ENCODE results near the gene EMC8. TPM values are rescaled to one million over a fixed set of nuclear protein-coding genes. Genes with fewer than 3 reads are reported as not detected.

The EMC8 gene
- total RNA-seq, 1 donor from 2014 or later: 21.8 TPM

- no peak for ATAC-seq (ENCODE audit: poor library complexity)
- no peak for DNase-seq
- intact Hi-C loops (cut with DNase I): no loop called here
Observed at GRCh38 chr16:85773044-85773443, 26.3 kb downstream of the EMC8 start.

GRCh38 chr16:85770741-85771140, 28.6 kb downstream of the EMC8 start:
- no peak for ATAC-seq (ENCODE audit: poor library complexity)
- intact Hi-C loops (cut with DNase I): no loop called here

DNA sequence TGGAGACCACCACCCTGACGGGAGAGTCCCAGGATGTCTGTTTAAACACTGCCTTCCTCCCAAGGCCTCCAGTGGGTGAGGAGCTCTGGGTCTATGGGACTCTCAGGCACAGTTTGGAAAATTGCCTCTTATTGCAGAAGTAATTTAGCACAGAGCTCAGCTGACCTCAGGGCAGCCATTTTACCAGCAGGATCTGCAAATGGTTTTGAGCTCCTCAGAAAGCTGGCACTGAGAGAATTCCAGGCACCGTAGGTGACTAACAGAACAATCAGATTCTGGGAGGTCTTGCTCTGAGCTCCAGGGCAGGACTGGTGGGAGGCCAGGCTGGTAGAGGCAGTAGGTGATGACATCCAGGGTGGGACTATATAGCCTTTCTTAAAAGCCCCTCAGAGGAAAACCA, 31.1 kb downstream of the EMC8 start:
- intact Hi-C loops (cut with DNase I): no loop called here
- ATAC-seq (ENCODE audit: poor library complexity): no peak

More at GRCh38 chr16:85770741-85771140, 28.6 kb downstream of the EMC8 start:
- no peak for DNase-seq

DNA sequence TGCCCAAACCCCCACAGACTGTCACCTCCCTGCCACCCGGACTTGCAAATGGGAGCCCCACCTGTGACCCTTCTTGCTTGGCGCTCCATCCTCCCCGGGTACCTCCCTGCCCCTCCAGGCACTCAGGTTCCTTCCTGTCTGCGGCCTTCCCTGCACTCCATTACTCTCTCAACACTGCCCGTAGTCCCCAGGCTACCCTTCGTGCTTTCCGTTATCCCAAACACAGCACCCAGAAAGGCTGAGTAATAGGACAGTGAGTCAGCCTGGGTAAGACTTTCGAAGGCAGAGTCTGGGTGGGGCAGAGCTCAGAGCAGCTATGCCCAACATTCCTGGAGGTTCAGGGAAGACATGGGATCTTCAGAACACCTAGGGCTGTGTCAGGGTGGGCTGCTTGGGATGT, 31.8 kb downstream of the EMC8 start:
- ATAC-seq (ENCODE audit: poor library complexity) (no peak), DNase-seq (no peak)
- intact Hi-C loops (cut with DNase I): no loop called here

More for the DNA sequence above, 31.1 kb downstream of the EMC8 start:
- DNase-seq: no peak

DNA sequence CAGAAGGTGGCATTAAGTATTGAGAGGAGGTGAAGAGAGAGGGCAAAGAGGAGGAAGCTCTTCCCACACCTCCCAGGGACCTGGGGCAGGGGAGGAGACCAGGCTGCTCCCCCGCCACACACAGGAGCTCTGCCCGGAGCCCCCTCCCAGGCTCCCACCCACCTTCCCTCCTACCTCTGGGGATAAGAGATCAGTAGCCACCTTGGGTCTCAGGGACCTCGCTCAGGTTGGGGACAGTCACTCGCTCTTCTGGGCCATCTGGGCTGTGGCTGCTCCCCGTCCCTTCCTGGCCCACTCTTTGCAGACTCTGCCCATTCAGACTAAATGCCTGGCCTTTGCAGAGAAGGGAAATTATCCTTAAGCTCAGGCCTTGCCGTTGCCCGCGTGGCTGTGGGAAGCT, 33.6 kb downstream of the EMC8 start:
- ATAC-seq (ENCODE audit: poor library complexity): no peak
- intact Hi-C loops (cut with DNase I): no loop called here
- DNase-seq: no peak

DNA sequence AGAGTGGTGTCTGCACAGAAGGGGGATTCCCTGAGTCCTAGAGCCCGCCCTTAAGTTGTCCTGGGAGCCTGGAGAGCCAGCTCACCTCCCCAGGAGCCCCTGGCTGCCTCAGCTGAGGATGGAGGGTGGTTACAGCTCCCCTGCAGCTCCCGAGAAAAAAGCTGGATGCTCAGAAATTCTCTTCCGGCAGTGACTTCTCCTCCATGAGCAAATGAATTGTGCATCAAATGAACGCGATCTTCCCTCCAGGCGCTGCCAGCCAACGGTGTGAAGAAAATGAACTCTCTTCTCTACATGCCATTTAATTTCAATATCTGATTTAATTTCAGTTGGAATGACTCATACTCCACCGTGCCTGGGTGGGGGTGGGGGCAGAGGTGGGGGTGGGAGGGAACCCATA, 34.1 kb downstream of the EMC8 start:
- intact Hi-C loops (cut with DNase I): no loop called here
- DNase-seq (no peak), ATAC-seq (ENCODE audit: poor library complexity) (no peak)

DNA sequence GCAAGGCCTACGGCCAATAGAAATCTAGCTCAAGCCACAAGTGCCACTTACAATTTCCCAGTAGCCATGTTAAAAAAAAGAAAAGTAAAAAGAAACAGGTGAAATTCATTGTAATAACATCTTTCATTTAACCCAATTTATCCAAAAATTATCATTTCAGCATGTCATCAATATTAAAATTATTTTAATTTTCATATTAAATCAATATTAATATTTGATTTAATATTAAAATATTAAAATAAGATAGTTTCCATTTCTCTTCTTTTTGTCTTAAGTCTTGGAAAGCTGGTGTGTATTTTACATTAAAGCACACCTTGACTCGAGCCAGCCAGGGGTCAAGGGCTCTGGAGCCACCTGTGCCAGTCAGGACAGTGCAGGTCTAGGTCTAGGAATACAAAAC, 35.7 kb downstream of the EMC8 start:
- no peak for DNase-seq
- intact Hi-C loops (cut with DNase I): no loop called here
- ATAC-seq (ENCODE audit: poor library complexity): no peak

GRCh38 chr16:85762970-85763369, 36.4 kb downstream of the EMC8 start:
- DNase-seq: no peak
- intact Hi-C loops (cut with DNase I): no loop called here
- no peak for ATAC-seq (ENCODE audit: poor library complexity)

- DNase-seq (no peak), ATAC-seq (ENCODE audit: poor library complexity) (no peak)
- intact Hi-C loops (cut with DNase I): no loop called here
Observed at GRCh38 chr16:85761861-85762260, 37.5 kb downstream of the EMC8 start.

GRCh38 chr16:85759631-85760419, 39.5 kb downstream of the EMC8 start:
- ATAC-seq (ENCODE audit: poor library complexity) (peak; percentile 45), DNase-seq (no peak)
- intact Hi-C loops (cut with DNase I): no loop called here

DNA sequence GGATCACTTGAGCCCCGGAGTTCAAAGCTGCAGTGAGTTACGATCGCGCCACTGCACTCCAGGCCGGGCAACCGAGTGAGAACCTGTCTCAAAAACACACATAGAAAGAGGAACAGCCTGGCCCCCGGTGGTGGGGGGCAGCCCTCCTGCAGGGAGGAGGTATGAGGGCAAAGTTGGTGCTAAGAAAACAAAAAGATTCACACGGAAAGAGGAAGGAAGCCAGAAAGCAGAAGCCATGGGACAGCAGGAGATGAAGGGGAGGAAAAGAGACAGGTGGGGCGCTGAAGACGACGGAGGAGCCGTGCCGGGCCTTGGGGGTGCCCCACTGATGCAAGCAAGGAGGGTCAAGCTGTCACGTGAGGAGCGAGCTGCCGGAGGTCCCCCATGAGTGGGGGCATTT, 40.2 kb downstream of the EMC8 start:
- intact Hi-C loops (cut with DNase I): no loop called here
- ATAC-seq (ENCODE audit: poor library complexity) (no peak), DNase-seq (no peak)

DNA sequence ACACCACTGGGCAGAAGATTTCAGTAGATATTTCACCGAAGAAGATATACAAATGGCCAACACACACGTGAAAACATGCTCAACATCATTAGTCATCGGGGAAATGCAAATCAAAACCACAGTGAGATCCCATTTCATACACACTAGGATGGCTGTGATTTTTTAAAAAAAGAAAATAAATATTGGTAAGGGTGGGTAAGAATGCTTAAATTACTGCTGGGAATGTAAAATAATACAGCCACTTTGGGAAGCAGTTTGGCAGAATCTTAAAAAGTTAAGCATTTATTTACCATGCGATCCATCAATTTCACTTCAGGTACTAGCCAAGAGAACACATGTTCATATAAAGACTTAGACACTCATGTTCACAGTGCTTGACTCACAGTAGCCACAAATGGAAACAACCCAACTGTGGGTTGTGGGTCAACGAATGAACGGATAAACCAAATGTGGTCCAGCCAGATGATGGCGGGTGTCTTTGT, 42.0 kb downstream of the EMC8 start:
- DNase-seq (no peak), ATAC-seq (ENCODE audit: poor library complexity) (no peak)
- intact Hi-C loops (cut with DNase I): no loop called here

DNA sequence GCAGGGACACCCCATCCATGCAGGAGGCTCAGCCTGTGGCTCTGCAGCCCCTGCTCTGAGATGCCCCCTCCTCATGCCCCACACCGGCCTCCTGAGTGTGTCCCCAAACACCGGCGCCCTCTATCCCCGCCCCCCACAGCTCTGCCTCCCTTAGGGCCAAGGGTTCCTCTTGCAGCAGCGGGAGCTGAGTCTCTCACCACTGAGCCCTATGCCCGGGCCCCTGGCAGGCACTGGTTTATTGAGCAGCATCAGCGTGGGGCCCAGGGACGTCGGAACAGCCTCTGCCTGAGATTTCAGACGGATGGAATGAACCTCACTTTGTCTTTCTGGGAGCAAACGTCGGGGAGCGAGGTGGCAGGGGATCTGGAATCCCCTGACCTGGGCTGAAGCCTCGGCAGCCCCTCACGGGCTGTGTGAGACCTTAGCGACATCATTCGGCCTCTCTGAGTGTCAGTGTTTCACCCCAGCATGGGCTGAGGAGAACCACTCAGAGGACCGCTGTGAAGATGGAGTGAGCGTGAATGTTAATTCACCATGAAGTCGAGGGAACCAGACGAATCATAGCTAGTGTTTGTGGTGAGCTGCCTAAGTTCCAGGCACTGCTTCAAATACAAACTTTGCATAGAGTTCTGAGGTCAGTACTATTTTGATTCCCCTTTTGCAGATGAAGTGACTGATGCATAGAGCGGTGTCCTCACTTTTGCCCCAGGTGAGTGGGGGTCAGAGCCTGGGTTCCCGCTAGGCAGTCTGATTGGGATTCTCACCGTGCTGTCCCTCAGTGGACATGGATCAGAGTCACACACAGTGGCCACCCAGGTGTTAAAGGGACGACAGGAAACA, 43.2 kb downstream of the EMC8 start:
- DNase-seq: no peak
- intact Hi-C loops (cut with DNase I): no loop called here
- ATAC-seq (ENCODE audit: poor library complexity): no peak

DNA sequence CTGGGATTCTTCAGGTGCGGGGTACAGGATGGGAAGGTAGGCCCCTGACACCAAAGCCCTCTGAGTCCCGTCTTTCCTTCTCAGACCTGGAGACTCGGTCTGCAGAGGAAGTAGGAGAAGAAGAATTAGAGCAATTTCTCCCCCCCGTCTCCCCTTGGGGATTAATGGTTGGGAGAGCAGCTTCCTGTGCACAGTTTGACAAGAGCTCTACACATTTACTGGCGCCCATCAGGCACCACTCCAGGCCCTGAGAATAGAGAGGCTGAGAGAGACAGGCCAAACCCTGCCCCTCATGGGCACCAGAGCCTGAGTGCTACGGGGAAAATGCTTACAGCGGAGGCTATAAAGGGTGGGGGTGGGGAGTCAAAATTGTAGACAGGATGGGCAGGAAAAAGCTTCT, 44.9 kb downstream of the EMC8 start:
- DNase-seq (no peak), ATAC-seq (ENCODE audit: poor library complexity) (no peak)
- intact Hi-C loops (cut with DNase I): no loop called here

- ATAC-seq (ENCODE audit: poor library complexity) (no peak), DNase-seq (no peak)
- intact Hi-C loops (cut with DNase I): no loop called here
Observed at GRCh38 chr16:85753976-85754375, 45.4 kb downstream of the EMC8 start.

DNA sequence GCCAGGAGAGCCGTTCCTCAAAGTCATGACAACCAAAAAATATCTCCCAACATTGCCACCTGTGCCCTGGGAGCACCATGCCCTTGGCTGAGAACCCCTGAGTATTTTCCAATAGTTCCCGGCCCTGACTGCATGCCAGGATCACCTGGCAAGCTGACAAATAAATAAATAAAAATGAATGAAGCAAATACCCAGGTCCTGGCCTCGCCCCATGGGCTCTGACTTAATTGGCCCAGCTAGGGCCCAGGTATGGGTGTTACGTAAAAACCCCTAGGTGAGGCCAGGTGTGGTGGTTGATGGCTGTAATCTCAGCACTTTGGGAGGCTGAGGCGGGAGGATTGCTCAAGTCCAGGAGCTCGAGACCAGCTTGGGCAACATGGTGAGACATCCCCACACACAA, 45.8 kb downstream of the EMC8 start:
- DNase-seq (no peak), ATAC-seq (ENCODE audit: poor library complexity) (no peak)
- intact Hi-C loops (cut with DNase I): no loop called here

GRCh38 chr16:85752511-85753420, 46.6 kb downstream of the EMC8 start:
- DNase-seq: no peak
- peak; percentile 55 for ATAC-seq (ENCODE audit: poor library complexity)
- intact Hi-C loops (cut with DNase I): no loop called here

- intact Hi-C loops (cut with DNase I): no loop called here
- DNase-seq (no peak), ATAC-seq (ENCODE audit: poor library complexity) (no peak)
Observed at GRCh38 chr16:85751698-85752501, 47.4 kb downstream of the EMC8 start.
